ENCODE data around the gene ZNF343.

DNA sequence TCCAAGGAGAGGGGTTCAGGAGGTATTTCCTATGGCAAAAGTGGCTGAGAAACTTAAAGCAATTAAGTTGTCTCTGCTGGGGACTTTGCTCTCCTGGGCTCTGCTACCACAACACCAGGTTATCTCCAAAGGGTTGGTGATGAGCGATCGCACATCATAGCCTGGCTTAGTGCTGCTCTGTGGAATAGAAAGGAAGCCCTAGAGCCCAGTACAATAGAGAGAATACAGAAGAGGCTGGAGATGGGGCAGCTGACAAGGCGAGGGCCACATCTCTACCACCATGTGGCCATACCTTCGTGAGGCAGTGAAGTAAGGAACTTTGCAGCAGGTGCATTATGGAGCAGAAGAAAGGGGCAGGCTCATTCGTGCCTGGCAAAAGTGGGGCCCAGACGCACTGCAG is 19.0 kb upstream of the ZNF343 start:
- TF ChIP-seq POLR2A (IDR thresholded peaks at IDR 0.05; ENCODE audit: low read depth, low read length) = no peak
- TF ChIP-seq, protein P1, sequence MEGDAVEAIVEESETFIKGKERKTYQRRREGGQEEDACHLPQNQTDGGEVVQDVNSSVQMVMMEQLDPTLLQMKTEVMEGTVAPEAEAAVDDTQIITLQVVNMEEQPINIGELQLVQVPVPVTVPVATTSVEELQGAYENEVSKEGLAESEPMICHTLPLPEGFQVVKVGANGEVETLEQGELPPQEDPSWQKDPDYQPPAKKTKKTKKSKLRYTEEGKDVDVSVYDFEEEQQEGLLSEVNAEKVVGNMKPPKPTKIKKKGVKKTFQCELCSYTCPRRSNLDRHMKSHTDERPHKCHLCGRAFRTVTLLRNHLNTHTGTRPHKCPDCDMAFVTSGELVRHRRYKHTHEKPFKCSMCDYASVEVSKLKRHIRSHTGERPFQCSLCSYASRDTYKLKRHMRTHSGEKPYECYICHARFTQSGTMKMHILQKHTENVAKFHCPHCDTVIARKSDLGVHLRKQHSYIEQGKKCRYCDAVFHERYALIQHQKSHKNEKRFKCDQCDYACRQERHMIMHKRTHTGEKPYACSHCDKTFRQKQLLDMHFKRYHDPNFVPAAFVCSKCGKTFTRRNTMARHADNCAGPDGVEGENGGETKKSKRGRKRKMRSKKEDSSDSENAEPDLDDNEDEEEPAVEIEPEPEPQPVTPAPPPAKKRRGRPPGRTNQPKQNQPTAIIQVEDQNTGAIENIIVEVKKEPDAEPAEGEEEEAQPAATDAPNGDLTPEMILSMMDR (IDR thresholded peaks at IDR 0.05 in 2 of 3, conservative IDR thresholded peaks at IDR 0.05 in 1 of 3; ENCODE audit: control insufficient read depth in 2 of 3, extremely low read depth in 1 of 3, insufficient read depth in 1 of 3, low read depth in 3 of 3, low read length in 3 of 3) = no peak
- TF ChIP-seq, protein P2, sequence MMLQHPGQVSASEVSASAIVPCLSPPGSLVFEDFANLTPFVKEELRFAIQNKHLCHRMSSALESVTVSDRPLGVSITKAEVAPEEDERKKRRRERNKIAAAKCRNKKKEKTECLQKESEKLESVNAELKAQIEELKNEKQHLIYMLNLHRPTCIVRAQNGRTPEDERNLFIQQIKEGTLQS (IDR thresholded peaks at IDR 0.05; ENCODE audit: borderline replicate concordance, extremely low read depth, low read depth, low read length) = no peak
- no peak for TF ChIP-seq SP1 (IDR thresholded peaks at IDR 0.05; ENCODE audit: low read depth, low read length)
- no peak for TF ChIP-seq FOS (IDR thresholded peaks at IDR 0.05; ENCODE audit: borderline replicate concordance, extremely low read depth, insufficient read length)
- TF ChIP-seq, protein P3, sequence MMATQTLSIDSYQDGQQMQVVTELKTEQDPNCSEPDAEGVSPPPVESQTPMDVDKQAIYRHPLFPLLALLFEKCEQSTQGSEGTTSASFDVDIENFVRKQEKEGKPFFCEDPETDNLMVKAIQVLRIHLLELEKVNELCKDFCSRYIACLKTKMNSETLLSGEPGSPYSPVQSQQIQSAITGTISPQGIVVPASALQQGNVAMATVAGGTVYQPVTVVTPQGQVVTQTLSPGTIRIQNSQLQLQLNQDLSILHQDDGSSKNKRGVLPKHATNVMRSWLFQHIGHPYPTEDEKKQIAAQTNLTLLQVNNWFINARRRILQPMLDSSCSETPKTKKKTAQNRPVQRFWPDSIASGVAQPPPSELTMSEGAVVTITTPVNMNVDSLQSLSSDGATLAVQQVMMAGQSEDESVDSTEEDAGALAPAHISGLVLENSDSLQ (IDR thresholded peaks at IDR 0.05) = no peak
- no peak for TF ChIP-seq CREM (IDR thresholded peaks at IDR 0.05; ENCODE audit: low read depth)
- TF ChIP-seq, protein P4, sequence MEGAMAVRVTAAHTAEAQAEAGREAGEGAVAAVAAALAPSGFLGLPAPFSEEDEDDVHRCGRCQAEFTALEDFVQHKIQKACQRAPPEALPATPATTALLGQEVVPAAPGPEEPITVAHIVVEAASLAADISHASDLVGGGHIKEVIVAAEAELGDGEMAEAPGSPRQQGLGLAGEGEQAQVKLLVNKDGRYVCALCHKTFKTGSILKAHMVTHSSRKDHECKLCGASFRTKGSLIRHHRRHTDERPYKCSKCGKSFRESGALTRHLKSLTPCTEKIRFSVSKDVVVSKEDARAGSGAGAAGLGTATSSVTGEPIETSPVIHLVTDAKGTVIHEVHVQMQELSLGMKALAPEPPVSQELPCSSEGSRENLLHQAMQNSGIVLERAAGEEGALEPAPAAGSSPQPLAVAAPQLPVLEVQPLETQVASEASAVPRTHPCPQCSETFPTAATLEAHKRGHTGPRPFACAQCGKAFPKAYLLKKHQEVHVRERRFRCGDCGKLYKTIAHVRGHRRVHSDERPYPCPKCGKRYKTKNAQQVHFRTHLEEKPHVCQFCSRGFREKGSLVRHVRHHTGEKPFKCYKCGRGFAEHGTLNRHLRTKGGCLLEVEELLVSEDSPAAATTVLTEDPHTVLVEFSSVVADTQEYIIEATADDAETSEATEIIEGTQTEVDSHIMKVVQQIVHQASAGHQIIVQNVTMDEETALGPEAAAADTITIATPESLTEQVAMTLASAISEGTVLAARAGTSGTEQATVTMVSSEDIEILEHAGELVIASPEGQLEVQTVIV (IDR thresholded peaks at IDR 0.05; ENCODE audit: borderline replicate concordance, partially characterized antibody) = no peak
- no peak for TF ChIP-seq EP300 (IDR thresholded peaks at IDR 0.05; ENCODE audit: borderline replicate concordance in 1 of 2, control insufficient read depth in 1 of 2, low read depth in 2 of 2, low read length in 2 of 2)
- no peak for TF ChIP-seq NR2F1 (conservative IDR thresholded peaks at IDR 0.05)
- no peak for TF ChIP-seq SREBF2 (IDR thresholded peaks at IDR 0.05; ENCODE audit: low read length)
- no peak for TF ChIP-seq TCF7 (IDR thresholded peaks at IDR 0.05; ENCODE audit: borderline replicate concordance)
- no peak for TF ChIP-seq BHLHE40 (IDR thresholded peaks at IDR 0.05; ENCODE audit: borderline replicate concordance in 1 of 2, low read depth in 2 of 2, low read length in 1 of 2)
